ENCODE results near the gene SRGAP1. TPM values are rescaled to one million over a fixed set of nuclear protein-coding genes. Genes with fewer than 3 reads are reported as not detected.
"Not testable (repeated sequence)": the region's sequence is repeated elsewhere in the genome, so short reads cannot be mapped to it uniquely, and the experiment has no call there.

SRGAP1 gene
- total RNA-seq, 1 donor from 2014 or later: 1.3 TPM

- DNase-seq (ENCODE audit: low read depth in 2 of 2): no peak
These were observed 156.9 kb downstream of the SRGAP1 start for GRCh38 chr12:64001439-64001838.

GRCh38 chr12:64004641-64005040 is 160.1 kb downstream of the SRGAP1 start:
- no peak for DNase-seq (ENCODE audit: low read depth in 2 of 2)

- no peak for DNase-seq (ENCODE audit: low read depth in 2 of 2)
These were observed 161.8 kb downstream of the SRGAP1 start for GRCh38 chr12:64006211-64006825.

- DNase-seq (ENCODE audit: low read depth in 2 of 2): no peak
These were observed 163.4 kb downstream of the SRGAP1 start for GRCh38 chr12:64007853-64008252.

GRCh38 chr12:64008596-64008995 is 164.1 kb downstream of the SRGAP1 start:
- DNase-seq (ENCODE audit: low read depth in 2 of 2): no peak

DNA sequence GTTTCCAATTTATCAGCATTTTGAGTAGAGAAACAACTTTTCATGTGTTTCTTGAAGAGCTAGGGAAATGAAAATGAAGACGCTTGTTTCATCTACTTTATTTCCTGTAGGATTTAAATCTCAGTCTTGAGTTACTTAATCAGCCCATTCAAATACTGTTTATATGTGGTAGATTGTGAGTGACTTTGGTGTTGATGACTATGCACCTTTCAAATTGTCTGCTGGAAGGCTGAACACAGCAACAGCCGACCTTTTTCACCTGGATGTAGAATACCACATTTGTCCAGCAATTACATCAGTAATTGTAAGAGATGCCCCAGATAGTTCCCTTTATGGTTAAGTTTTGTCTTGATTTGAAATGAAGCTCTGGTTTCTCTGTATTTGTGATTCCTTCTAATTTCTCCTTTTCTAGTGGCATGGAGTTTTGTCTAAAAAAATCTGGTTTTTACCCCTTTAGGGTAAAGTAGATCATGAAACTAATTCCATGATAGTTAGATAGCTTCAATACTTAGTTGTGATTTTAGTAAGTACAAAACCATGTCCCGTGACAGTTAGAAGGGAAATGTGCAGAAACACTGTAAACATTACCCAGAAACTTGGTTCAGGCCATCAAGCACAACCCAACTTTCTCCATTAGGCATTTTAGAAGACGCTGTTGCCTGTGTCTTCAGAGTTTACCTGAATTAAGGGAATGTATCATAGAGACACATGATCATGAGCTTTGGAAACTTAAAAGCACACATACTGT is 165.0 kb downstream of the SRGAP1 start:
- DNase-seq (ENCODE audit: low read depth in 2 of 2): no peak

DNA sequence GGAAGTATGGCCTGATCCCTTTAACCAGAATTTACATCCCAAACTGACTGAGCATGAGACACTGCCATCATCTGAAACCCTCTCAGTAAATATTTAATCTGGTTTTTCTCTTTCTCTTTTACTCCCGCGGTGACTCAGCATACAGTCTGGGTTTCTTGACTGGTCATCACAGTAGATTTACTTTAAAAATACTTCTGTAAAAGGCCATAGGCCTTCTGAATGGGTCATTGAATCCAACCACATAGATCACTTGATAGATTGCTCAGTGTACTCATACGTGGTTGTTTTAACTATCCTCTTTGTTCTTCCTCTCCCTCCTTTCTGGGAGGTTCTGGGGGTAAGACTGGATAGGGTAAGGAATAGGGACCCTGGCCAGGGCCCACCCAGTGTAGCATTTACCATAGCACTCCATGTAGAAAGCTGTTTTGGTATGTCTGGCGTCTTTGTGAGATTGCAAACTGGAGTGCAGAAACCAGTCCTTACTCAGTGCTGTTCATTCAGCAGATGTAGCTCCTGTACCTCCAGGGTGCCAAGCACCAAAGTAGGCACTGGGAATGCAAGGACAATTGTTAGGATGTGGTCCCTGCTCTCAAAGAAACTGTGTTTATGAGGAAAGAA is 165.7 kb downstream of the SRGAP1 start:
- no peak for DNase-seq (ENCODE audit: low read depth in 2 of 2)

- DNase-seq (ENCODE audit: low read depth in 2 of 2): no peak
These were observed 172.0 kb downstream of the SRGAP1 start for GRCh38 chr12:64016521-64016920.

GRCh38 chr12:64018116-64018515 is 173.6 kb downstream of the SRGAP1 start:
- not testable (repeated sequence) for DNase-seq (ENCODE audit: low read depth in 2 of 2)

- DNase-seq (ENCODE audit: low read depth in 2 of 2): no peak
These were observed 174.0 kb downstream of the SRGAP1 start for GRCh38 chr12:64018524-64018923.

- no peak for DNase-seq (ENCODE audit: low read depth in 2 of 2)
These were observed 174.6 kb downstream of the SRGAP1 start for GRCh38 chr12:64019101-64019500.

- DNase-seq (ENCODE audit: low read depth in 2 of 2): no peak
These were observed 175.2 kb downstream of the SRGAP1 start for GRCh38 chr12:64019654-64020053.

DNA sequence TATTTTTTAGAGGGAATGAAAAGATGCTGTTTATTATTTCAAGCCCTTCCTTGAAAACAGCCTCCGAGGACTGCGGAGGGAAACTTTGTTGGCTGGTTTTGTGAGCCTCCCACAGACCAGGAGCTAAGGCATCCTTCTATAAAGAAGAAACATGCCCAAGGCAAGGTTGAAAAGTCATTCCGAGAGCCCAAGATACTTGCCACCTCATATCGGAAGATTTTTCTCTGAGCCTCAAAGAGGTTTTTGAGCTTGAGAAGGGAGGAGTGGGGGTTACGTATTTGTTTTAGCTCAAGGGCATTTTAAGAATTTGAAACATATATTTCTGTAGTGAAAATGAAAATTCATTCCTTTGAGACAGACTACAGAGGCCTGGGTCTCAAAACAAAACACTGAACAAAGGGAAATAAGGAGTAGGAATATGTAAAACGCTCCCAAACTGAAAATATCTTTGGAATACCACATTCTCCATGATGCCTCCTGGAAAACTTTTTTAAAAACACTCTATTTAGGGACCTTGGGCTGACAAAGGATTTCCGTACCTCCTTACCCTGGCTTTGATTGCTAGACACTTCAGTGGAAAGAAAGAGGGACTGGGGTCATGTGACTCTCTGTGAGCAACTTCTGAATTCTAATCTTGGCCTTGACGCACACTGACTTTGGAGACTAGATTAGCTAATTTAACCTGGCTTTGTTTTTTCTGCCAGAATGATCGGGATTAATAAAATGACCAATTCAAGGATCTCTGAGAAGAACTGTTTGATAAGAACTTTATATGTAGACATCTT is 180.9 kb downstream of the SRGAP1 start:
- no peak for DNase-seq (ENCODE audit: low read depth in 2 of 2)

DNA sequence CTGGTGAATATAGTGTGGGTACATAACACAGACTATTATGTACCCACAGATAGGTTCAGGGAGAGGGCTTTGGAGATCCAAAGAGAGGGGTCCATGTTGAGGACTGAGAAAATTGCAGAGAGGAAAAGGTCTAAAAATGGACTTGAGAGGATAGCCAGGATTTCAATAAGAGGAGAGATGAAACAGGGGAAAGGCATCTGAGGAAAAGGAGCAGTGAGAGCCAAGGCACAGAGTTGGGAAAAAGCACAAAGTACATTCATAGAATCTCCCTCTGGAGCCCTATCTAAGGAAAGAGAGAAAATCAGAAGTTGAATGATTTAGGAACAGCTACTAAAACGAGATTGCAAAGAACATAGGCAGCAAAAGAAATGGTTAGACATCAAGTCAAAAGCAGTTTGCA is 182.8 kb downstream of the SRGAP1 start:
- DNase-seq (ENCODE audit: low read depth in 2 of 2): no peak

GRCh38 chr12:64028541-64028940 is 184.0 kb downstream of the SRGAP1 start:
- no peak for DNase-seq (ENCODE audit: low read depth in 2 of 2)

GRCh38 chr12:64029013-64029857 is 184.7 kb downstream of the SRGAP1 start:
- no peak for DNase-seq (ENCODE audit: low read depth in 2 of 2)

- DNase-seq (ENCODE audit: low read depth in 2 of 2): no peak
These were observed 185.7 kb downstream of the SRGAP1 start for GRCh38 chr12:64030155-64030554.

GRCh38 chr12:64034056-64034455 is 189.6 kb downstream of the SRGAP1 start:
- DNase-seq (ENCODE audit: low read depth in 2 of 2): not testable (repeated sequence)

GRCh38 chr12:64034901-64035576 is 190.5 kb downstream of the SRGAP1 start:
- DNase-seq (ENCODE audit: low read depth in 2 of 2): no peak

- no peak for DNase-seq (ENCODE audit: low read depth in 2 of 2)
These were observed 191.9 kb downstream of the SRGAP1 start for GRCh38 chr12:64036414-64036813.

Measured in dermis microvascular lymphatic vessel endothelial cell (primary cell).